Measurements from ENCODE around the gene SCFD2. TPM values are rescaled to one million over a fixed set of nuclear protein-coding genes. Genes with fewer than 3 reads are reported as not detected.

Gene SCFD2
- total RNA-seq, 1 donor from 2014 or later = 11.9 TPM

DNA sequence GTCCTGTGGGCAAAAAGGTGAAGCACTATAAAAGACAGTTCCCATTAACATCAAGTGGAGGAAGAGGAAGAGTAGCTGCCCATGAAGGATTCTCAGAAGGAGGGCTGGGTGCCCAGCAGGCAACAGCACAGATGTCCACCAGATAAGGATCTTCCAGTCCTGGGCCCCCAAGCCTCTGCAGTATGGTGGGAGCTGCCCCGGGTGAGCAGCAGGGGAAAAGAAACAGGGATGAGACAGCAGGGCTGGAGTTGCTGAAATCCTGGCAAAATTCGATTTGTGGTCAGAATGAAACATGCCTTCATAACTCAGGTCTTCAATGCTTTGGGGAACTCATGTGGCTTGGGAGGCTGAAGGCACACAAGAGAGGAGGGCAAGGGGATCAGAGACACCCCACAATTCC is 409.2 kb downstream of the SCFD2 start:
- no peaks in the 10 kb centered on the region for H3K4me1 ChIP-seq (ENCODE audit: insufficient read depth, low read length)
- no peaks in the 10 kb centered on the region for H3K9me3 ChIP-seq (ENCODE audit: insufficient read depth, low read depth, low read length)
- Mint-ChIP-seq H3K27me3 (ENCODE audit: low read depth, unreplicated experiment) (no peaks in the 10 kb centered on the region), H3K36me3 (ENCODE audit: low read depth, unreplicated experiment) (peaks cover 6% of the 10 kb centered on the region), H3K9me3 (ENCODE audit: unreplicated experiment) (peaks cover 4% of the 10 kb centered on the region), H3K4me3 (ENCODE audit: unreplicated experiment) (no peak overlapping the region), H3K27ac (ENCODE audit: unreplicated experiment) (no peak overlapping the region), H3K4me1 (ENCODE audit: low read depth, unreplicated experiment) (no peaks in the 10 kb centered on the region)
- no peak overlapping the region for H3K4me3 ChIP-seq (ENCODE audit: insufficient read depth, low read depth, low read length)
- no peaks in the 10 kb centered on the region for H3K36me3 ChIP-seq (ENCODE audit: insufficient read depth, low read length)
- DNase-seq (ENCODE audit: low read depth) (no peak), FAIRE-seq (no peak)
- TF ChIP-seq EZH2 (IDR thresholded peaks at IDR 0.05; ENCODE audit: insufficient read depth, low read length) = no peak
- TF ChIP-seq, protein P1, sequence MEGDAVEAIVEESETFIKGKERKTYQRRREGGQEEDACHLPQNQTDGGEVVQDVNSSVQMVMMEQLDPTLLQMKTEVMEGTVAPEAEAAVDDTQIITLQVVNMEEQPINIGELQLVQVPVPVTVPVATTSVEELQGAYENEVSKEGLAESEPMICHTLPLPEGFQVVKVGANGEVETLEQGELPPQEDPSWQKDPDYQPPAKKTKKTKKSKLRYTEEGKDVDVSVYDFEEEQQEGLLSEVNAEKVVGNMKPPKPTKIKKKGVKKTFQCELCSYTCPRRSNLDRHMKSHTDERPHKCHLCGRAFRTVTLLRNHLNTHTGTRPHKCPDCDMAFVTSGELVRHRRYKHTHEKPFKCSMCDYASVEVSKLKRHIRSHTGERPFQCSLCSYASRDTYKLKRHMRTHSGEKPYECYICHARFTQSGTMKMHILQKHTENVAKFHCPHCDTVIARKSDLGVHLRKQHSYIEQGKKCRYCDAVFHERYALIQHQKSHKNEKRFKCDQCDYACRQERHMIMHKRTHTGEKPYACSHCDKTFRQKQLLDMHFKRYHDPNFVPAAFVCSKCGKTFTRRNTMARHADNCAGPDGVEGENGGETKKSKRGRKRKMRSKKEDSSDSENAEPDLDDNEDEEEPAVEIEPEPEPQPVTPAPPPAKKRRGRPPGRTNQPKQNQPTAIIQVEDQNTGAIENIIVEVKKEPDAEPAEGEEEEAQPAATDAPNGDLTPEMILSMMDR (IDR thresholded peaks at IDR 0.05; ENCODE audit: insufficient read depth, low read depth, low read length) = no peak
- no peaks in the 10 kb centered on the region for H4K20me1 ChIP-seq (ENCODE audit: insufficient read depth, low read length)
- no peak overlapping the region for H3K27ac ChIP-seq (ENCODE audit: low read depth, low read length)
- H3K9ac ChIP-seq (ENCODE audit: low read length) = no peak overlapping the region
- no peaks in the 10 kb centered on the region for H3K27me3 ChIP-seq (ENCODE audit: insufficient read depth, low read length)
- H3K4me2 ChIP-seq (ENCODE audit: low read length) = no peak overlapping the region
- no peak overlapping the region for H2AFZ ChIP-seq (ENCODE audit: low read depth, low read length)
- no peaks in the 10 kb centered on the region for H3K79me2 ChIP-seq (ENCODE audit: insufficient read depth, low read length)

DNA sequence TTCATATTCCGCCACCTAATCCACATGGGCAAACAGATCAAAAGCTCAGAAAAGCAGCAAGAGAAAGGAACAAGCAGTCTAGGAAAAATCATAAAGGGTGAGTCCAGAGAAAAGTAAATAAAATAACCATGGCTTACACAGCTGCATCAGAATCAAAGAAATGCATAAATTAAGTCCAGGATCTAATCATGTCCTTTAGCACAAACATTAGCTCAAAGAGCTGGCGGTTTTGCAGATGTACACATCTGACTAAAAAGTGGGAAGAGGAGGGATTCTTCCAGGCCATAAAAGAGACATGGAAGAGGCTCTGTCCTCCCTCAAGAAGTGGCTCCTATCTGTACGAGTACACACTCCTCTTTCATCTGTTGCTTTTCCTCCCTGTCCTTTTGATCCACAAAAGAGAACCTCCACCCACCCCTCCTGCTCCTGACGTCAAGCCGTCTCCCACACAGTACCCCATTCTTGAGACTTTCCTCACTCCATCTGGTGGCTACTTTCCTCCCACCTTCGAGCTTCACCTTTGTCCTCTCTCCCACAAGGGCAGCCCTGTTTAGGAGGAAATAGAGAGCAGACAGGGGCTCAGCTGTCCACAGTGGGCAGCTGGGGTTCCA is 411.2 kb downstream of the SCFD2 start:
- H2AFZ ChIP-seq (ENCODE audit: low read depth, low read length) = no peak overlapping the region
- no peak for DNase-seq (ENCODE audit: low read depth)

DNA sequence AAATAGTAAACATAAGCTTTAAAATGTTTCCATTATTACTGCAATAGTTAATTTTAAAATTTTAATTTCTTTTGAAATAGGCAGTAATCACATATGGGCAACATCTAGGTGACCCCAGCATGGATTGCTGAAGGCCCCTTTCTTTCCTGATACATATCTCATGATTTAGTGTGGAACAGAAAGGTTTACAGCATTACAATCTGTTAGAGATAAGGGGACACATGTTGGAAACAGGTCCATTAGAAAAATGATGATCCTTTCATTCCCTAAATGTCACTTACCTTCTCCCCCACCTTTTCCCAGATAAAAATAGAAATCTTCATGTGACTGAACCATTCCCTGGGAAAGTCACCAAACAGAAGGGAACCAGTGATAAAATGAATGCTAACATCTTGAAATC is 413.3 kb downstream of the SCFD2 start:
- H4K20me1 ChIP-seq (ENCODE audit: insufficient read depth, low read length) = no peaks in the 10 kb centered on the region
- no peak overlapping the region for H3K4me3 ChIP-seq (ENCODE audit: insufficient read depth, low read depth, low read length)
- Mint-ChIP-seq H3K36me3 (ENCODE audit: low read depth, unreplicated experiment) (peaks cover 7% of the 10 kb centered on the region), H3K4me1 (ENCODE audit: low read depth, unreplicated experiment) (peaks cover 11% of the 10 kb centered on the region), H3K27ac (ENCODE audit: unreplicated experiment) (no peak overlapping the region), H3K27me3 (ENCODE audit: low read depth, unreplicated experiment) (no peaks in the 10 kb centered on the region), H3K4me3 (ENCODE audit: unreplicated experiment) (no peak overlapping the region), H3K9me3 (ENCODE audit: unreplicated experiment) (no peaks in the 10 kb centered on the region)
- no peak for FAIRE-seq
- H3K9ac ChIP-seq (ENCODE audit: low read length) = no peak overlapping the region
- H3K27ac ChIP-seq (ENCODE audit: low read depth, low read length) = no peak overlapping the region
- H3K9me3 ChIP-seq (ENCODE audit: insufficient read depth, low read depth, low read length) = no peaks in the 10 kb centered on the region
- H3K27me3 ChIP-seq (ENCODE audit: insufficient read depth, low read length) = no peaks in the 10 kb centered on the region
- TF ChIP-seq, protein P1 (IDR thresholded peaks at IDR 0.05; ENCODE audit: insufficient read depth, low read depth, low read length) = no peak
- no peak for TF ChIP-seq EZH2 (IDR thresholded peaks at IDR 0.05; ENCODE audit: insufficient read depth, low read length)
- DNase-seq (ENCODE audit: low read depth) = no peak
- H2AFZ ChIP-seq (ENCODE audit: low read depth, low read length) = no peak overlapping the region
- no peaks in the 10 kb centered on the region for H3K36me3 ChIP-seq (ENCODE audit: insufficient read depth, low read length)
- H3K79me2 ChIP-seq (ENCODE audit: insufficient read depth, low read length) = no peaks in the 10 kb centered on the region
- peaks cover 6% of the 10 kb centered on the region for H3K4me1 ChIP-seq (ENCODE audit: insufficient read depth, low read length)
- H3K4me2 ChIP-seq (ENCODE audit: low read length) = no peak overlapping the region

More for the DNA sequence above, 411.2 kb downstream of the SCFD2 start:
- no peak overlapping the region for H3K4me3 ChIP-seq (ENCODE audit: insufficient read depth, low read depth, low read length)
- H3K27me3 Mint-ChIP-seq (ENCODE audit: low read depth, unreplicated experiment) = no peaks in the 10 kb centered on the region
- peaks cover 6% of the 10 kb centered on the region for H3K4me1 ChIP-seq (ENCODE audit: insufficient read depth, low read length)
- H3K36me3 ChIP-seq (ENCODE audit: insufficient read depth, low read length) = no peaks in the 10 kb centered on the region
- H3K4me1 Mint-ChIP-seq (ENCODE audit: low read depth, unreplicated experiment) = peaks cover 11% of the 10 kb centered on the region
- H3K4me2 ChIP-seq (ENCODE audit: low read length) = no peak overlapping the region
- no peaks in the 10 kb centered on the region for H3K9me3 ChIP-seq (ENCODE audit: insufficient read depth, low read depth, low read length)
- no peaks in the 10 kb centered on the region for H3K9me3 Mint-ChIP-seq (ENCODE audit: unreplicated experiment)
- no peaks in the 10 kb centered on the region for H3K27me3 ChIP-seq (ENCODE audit: insufficient read depth, low read length)
- no peak overlapping the region for H3K27ac Mint-ChIP-seq (ENCODE audit: unreplicated experiment)
- H3K79me2 ChIP-seq (ENCODE audit: insufficient read depth, low read length) = no peaks in the 10 kb centered on the region
- no peak for TF ChIP-seq EZH2 (IDR thresholded peaks at IDR 0.05; ENCODE audit: insufficient read depth, low read length)
- TF ChIP-seq, protein P1 (IDR thresholded peaks at IDR 0.05; ENCODE audit: insufficient read depth, low read depth, low read length) = no peak
- no peak overlapping the region for H3K9ac ChIP-seq (ENCODE audit: low read length)
- FAIRE-seq = no peak
- peaks cover 7% of the 10 kb centered on the region for H3K36me3 Mint-ChIP-seq (ENCODE audit: low read depth, unreplicated experiment)
- no peak overlapping the region for H3K27ac ChIP-seq (ENCODE audit: low read depth, low read length)
- no peak overlapping the region for H3K4me3 Mint-ChIP-seq (ENCODE audit: unreplicated experiment)
- H4K20me1 ChIP-seq (ENCODE audit: insufficient read depth, low read length) = no peaks in the 10 kb centered on the region

All from astrocyte (in vitro differentiated cells and primary cell).